ENCODE data around the gene MREG. TPM values are rescaled to one million over a fixed set of nuclear protein-coding genes. Genes with fewer than 3 reads are reported as not detected.
"Not testable (repeated sequence)": the region's sequence is repeated elsewhere in the genome, so short reads cannot be mapped to it uniquely, and the experiment has no call there.

The MREG gene
- total and polyA plus RNA-seq, 2 donors: 0.89 to 3.4 TPM

- Histone ChIP-seq H3K36me3 (ENCODE audit: insufficient read depth) (no peaks in the 10 kb centered on the region), H3K4me1 (ENCODE audit: insufficient read depth) (peaks cover 2% of the 10 kb centered on the region), H3K4me3 (ENCODE audit: low read depth, low read length) (peak overlapping the region; percentile 74), H3K27ac (ENCODE audit: low read depth) (no peak overlapping the region)
- no peak for DNase-seq (ENCODE audit: extremely low spot score)
- WGBS: 19% methylated on average over 6 of the region's 6 CpGs
Observed at GRCh38 chr2:216012830-216013079, 596 bp downstream of the MREG start.

- H3K27ac ChIP-seq (ENCODE audit: low read depth): no peak overlapping the region
- WGBS: 42% methylated on average over 6 of the region's 6 CpGs
- peaks cover 2% of the 10 kb centered on the region for H3K4me1 ChIP-seq (ENCODE audit: insufficient read depth)
- H3K36me3 ChIP-seq (ENCODE audit: insufficient read depth): no peaks in the 10 kb centered on the region
- H3K4me3 ChIP-seq (ENCODE audit: low read depth, low read length): peak overlapping the region; percentile 74
- DNase-seq (ENCODE audit: extremely low spot score): no peak
Observed at GRCh38 chr2:216012133-216012829, 1.1 kb downstream of the MREG start.

GRCh38 chr2:216009215-216009614, 4.1 kb downstream of the MREG start:
- not testable (repeated sequence) for H3K27ac ChIP-seq (ENCODE audit: low read depth); DNase-seq (ENCODE audit: extremely low spot score); H3K36me3 ChIP-seq (ENCODE audit: insufficient read depth); H3K4me1 ChIP-seq (ENCODE audit: insufficient read depth); H3K4me3 ChIP-seq (ENCODE audit: low read depth, low read length)
- 92% methylated on average over 2 of the region's 2 CpGs for WGBS

- Histone ChIP-seq H3K27ac (ENCODE audit: low read depth) (no peak overlapping the region), H3K4me1 (ENCODE audit: insufficient read depth) (no peaks in the 10 kb centered on the region), H3K36me3 (ENCODE audit: insufficient read depth) (no peaks in the 10 kb centered on the region), H3K4me3 (ENCODE audit: low read depth, low read length) (no peak overlapping the region)
- no peak for DNase-seq (ENCODE audit: extremely low spot score)
- WGBS: 90% methylated on average over 3 of the region's 3 CpGs
Observed at GRCh38 chr2:216008387-216008786, 5.0 kb downstream of the MREG start.

- WGBS: 54% methylated on average over 10 of the region's 10 CpGs
- DNase-seq (ENCODE audit: extremely low spot score): no peak
- no peaks in the 10 kb centered on the region for H3K4me1 ChIP-seq (ENCODE audit: insufficient read depth)
- H3K4me3 ChIP-seq (ENCODE audit: low read depth, low read length): no peak overlapping the region
- no peak overlapping the region for H3K27ac ChIP-seq (ENCODE audit: low read depth)
- no peaks in the 10 kb centered on the region for H3K36me3 ChIP-seq (ENCODE audit: insufficient read depth)
Observed at GRCh38 chr2:216006164-216006663, 7.1 kb downstream of the MREG start.

GRCh38 chr2:216004697-216005283, 8.6 kb downstream of the MREG start:
- no peaks in the 10 kb centered on the region for H3K4me1 ChIP-seq (ENCODE audit: insufficient read depth)
- no peak for DNase-seq (ENCODE audit: extremely low spot score)
- no peaks in the 10 kb centered on the region for H3K36me3 ChIP-seq (ENCODE audit: insufficient read depth)
- H3K4me3 ChIP-seq (ENCODE audit: low read depth, low read length): no peak overlapping the region
- H3K27ac ChIP-seq (ENCODE audit: low read depth): no peak overlapping the region
- 94% methylated on average over 3 of the region's 3 CpGs for WGBS

- Histone ChIP-seq H3K27ac (ENCODE audit: low read depth) (no peak overlapping the region), H3K4me1 (ENCODE audit: insufficient read depth) (no peaks in the 10 kb centered on the region), H3K4me3 (ENCODE audit: low read depth, low read length) (no peak overlapping the region), H3K36me3 (ENCODE audit: insufficient read depth) (no peaks in the 10 kb centered on the region)
- DNase-seq (ENCODE audit: extremely low spot score): no peak
- 83% methylated on average over 6 of the region's 6 CpGs for WGBS
Observed at GRCh38 chr2:216003876-216004696, 9.3 kb downstream of the MREG start.

- 85% methylated on average over 2 of the region's 2 CpGs for WGBS
- H3K36me3 ChIP-seq (ENCODE audit: insufficient read depth): no peaks in the 10 kb centered on the region
- H3K4me1 ChIP-seq (ENCODE audit: insufficient read depth): no peaks in the 10 kb centered on the region
- H3K27ac ChIP-seq (ENCODE audit: low read depth): no peak overlapping the region
- no peak for DNase-seq (ENCODE audit: extremely low spot score)
- no peak overlapping the region for H3K4me3 ChIP-seq (ENCODE audit: low read depth, low read length)
Observed at GRCh38 chr2:216002693-216003092, 10.7 kb downstream of the MREG start.

GRCh38 chr2:216002101-216002678, 11.2 kb downstream of the MREG start:
- H3K27ac ChIP-seq (ENCODE audit: low read depth): no peak overlapping the region
- 46% methylated on average over 5 of the region's 5 CpGs for WGBS

GRCh38 chr2:216001216-216002100, 11.9 kb downstream of the MREG start:
- WGBS: 77% methylated on average over 9 of the region's 9 CpGs
- Histone ChIP-seq H3K4me3 (ENCODE audit: low read depth, low read length) (no peak overlapping the region), H3K27ac (ENCODE audit: low read depth) (no peak overlapping the region), H3K36me3 (ENCODE audit: insufficient read depth) (no peaks in the 10 kb centered on the region), H3K4me1 (ENCODE audit: insufficient read depth) (no peaks in the 10 kb centered on the region)
- no peak for DNase-seq (ENCODE audit: extremely low spot score)

More at GRCh38 chr2:216002101-216002678, 11.2 kb downstream of the MREG start:
- Histone ChIP-seq H3K4me1 (ENCODE audit: insufficient read depth) (no peaks in the 10 kb centered on the region), H3K4me3 (ENCODE audit: low read depth, low read length) (no peak overlapping the region), H3K36me3 (ENCODE audit: insufficient read depth) (no peaks in the 10 kb centered on the region)
- no peak for DNase-seq (ENCODE audit: extremely low spot score)

- H3K4me1 ChIP-seq (ENCODE audit: insufficient read depth): no peaks in the 10 kb centered on the region
- 67% methylated on average over 2 of the region's 2 CpGs for WGBS
- H3K36me3 ChIP-seq (ENCODE audit: insufficient read depth): peaks cover 1% of the 10 kb centered on the region
- no peak for DNase-seq (ENCODE audit: extremely low spot score)
- H3K27ac ChIP-seq (ENCODE audit: low read depth): no peak overlapping the region
- no peak overlapping the region for H3K4me3 ChIP-seq (ENCODE audit: low read depth, low read length)
Observed at GRCh38 chr2:215998636-215999035, 14.7 kb downstream of the MREG start.

- no peak overlapping the region for H3K27ac ChIP-seq (ENCODE audit: low read depth)
- WGBS: 99% methylated on average over 1 of the region's 1 CpG
- peaks cover 1% of the 10 kb centered on the region for H3K36me3 ChIP-seq (ENCODE audit: insufficient read depth)
- no peak overlapping the region for H3K4me3 ChIP-seq (ENCODE audit: low read depth, low read length)
- no peak for DNase-seq (ENCODE audit: extremely low spot score)
- no peaks in the 10 kb centered on the region for H3K4me1 ChIP-seq (ENCODE audit: insufficient read depth)
Observed at GRCh38 chr2:215997219-215997618, 16.1 kb downstream of the MREG start.

GRCh38 chr2:215994911-215995310, 18.4 kb downstream of the MREG start:
- H3K27ac ChIP-seq (ENCODE audit: low read depth): no peak overlapping the region
- 81% methylated on average over 4 of the region's 4 CpGs for WGBS
- H3K4me3 ChIP-seq (ENCODE audit: low read depth, low read length): no peak overlapping the region
- no peak for DNase-seq (ENCODE audit: extremely low spot score)
- H3K4me1 ChIP-seq (ENCODE audit: insufficient read depth): no peaks in the 10 kb centered on the region
- H3K36me3 ChIP-seq (ENCODE audit: insufficient read depth): peaks cover 1% of the 10 kb centered on the region

Measured in urinary bladder (tissue), 4 donors.